Endothelial cell of umbilical vein (primary cell): ENCODE data around the gene MUC5AC. TPM values are rescaled to one million over a fixed set of nuclear protein-coding genes. Genes with fewer than 3 reads are reported as not detected.
"Not testable (repeated sequence)": the region's sequence is repeated elsewhere in the genome, so short reads cannot be mapped to it uniquely, and the experiment has no call there.

Experiments
- BruUV-seq: library from RNA; stranded (reverse); fragments of 400-500 nt; replicated peaks from 2 replicates; lab custom pipeline; 2021; lab: Mats Ljungman, UMichigan
- CTCF ChIA-PET: fragments of 300-600, 350-600 bp; sonication (Branson Sonifier 250); formaldehyde crosslinking; loops from one replicate; lab custom pipeline; 2021; ENCODE audit warnings: antibody characterized with exemption, inconsistent platforms; lab: Charles Lee
- POLR2A ChIA-PET: fragments of 300-600, 350-600 bp; sonication (Branson Sonifier 250); formaldehyde crosslinking; loops from one replicate; lab custom pipeline; 2021; ENCODE audit warnings: antibody characterized with exemption, inconsistent platforms; lab: Charles Lee
- DNase-seq: peaks from one replicate; pipeline ENCODE4 v3.0.0-alpha.2; 2011; ENCODE audit warnings: low read depth, low spot score
- FAIRE-seq: peaks from 2 replicates; lab custom pipeline; 2011; peaks lifted over from hg19 to GRCh38; lab: Jason Lieb, UNC
- H2AFZ ChIP-seq: 2 replicates; pipeline ENCODE4 v1.6.0; 2012; ENCODE audit warnings: low read depth, low read length, control low read depth, inconsistent platforms
- H3K27ac ChIP-seq: 2 replicates; pipeline ENCODE4 v1.5.1; 2011; ENCODE audit warnings: low read depth, mild to moderate bottlenecking, control low read depth, low read length, moderate library complexity; ENCODE audit not compliant: insufficient read depth
- H3K27me3 ChIP-seq, 2 experiments: 2 replicates each; pipeline versions ENCODE4 v1.6.0 to v1.6.1; 2011; ENCODE audit warnings: low read length in 2 of 2, mixed read lengths in 1 of 2; ENCODE audit not compliant: control insufficient read depth in 2 of 2, insufficient read depth in 2 of 2
- H3K36me3 ChIP-seq, 2 experiments: 2 replicates in 1 of 2; 3 replicates in 1 of 2; pipeline ENCODE4 v1.5.1; 2011; ENCODE audit warnings: low read length in 2 of 2, mild to moderate bottlenecking in 1 of 2, moderate library complexity in 1 of 2; ENCODE audit not compliant: control insufficient read depth in 2 of 2, insufficient read depth in 2 of 2; ENCODE audit errors: extremely low read depth in 1 of 2
- H3K4me1 ChIP-seq: 3 replicates; pipeline ENCODE4 v1.5.1; 2011; ENCODE audit warnings: mild to moderate bottlenecking, low read length; ENCODE audit not compliant: control insufficient read depth, insufficient read depth; ENCODE audit errors: extremely low read depth
- H3K4me2 ChIP-seq: 2 replicates; pipeline ENCODE4 v1.6.1; 2011; ENCODE audit warnings: low read length, control low read depth, mixed read lengths; ENCODE audit not compliant: insufficient read depth
- H3K4me3 ChIP-seq, 3 experiments: fragments of 200-600 bp in 1 of 3; sonication (generic), shearing (Covaris generic) in 1 of 3; replicated peaks in 1 of 3; 2 replicates each; pipeline ENCODE4 v1.5.1; 2011 to 2016; ENCODE audit warnings: control low read depth in 3 of 3, low read length in 3 of 3, mild to moderate bottlenecking in 2 of 3, inconsistent platforms in 1 of 3, low read depth in 1 of 3, moderate library complexity in 1 of 3; ENCODE audit not compliant: insufficient read depth in 1 of 3
- H3K79me2 ChIP-seq: 2 replicates; pipeline ENCODE4 v1.6.0; 2012; ENCODE audit warnings: low read length, inconsistent platforms; ENCODE audit not compliant: control insufficient read depth, insufficient read depth
- H3K9ac ChIP-seq: replicated peaks from 2 replicates; pipeline ENCODE3; 2011; ENCODE audit warnings: low read length, control low read depth; ENCODE audit not compliant: insufficient read depth; ENCODE audit errors: extremely low read depth
- H3K9me1 ChIP-seq: replicated peaks from 3 replicates; pipeline ENCODE4 v1.6.0; 2011; ENCODE audit warnings: mild to moderate bottlenecking, low read length; ENCODE audit not compliant: control insufficient read depth, insufficient read depth; ENCODE audit errors: extremely low read depth
- H3K9me3 ChIP-seq: replicated peaks from 2 replicates; pipeline ENCODE4 v1.5.1; 2012; ENCODE audit warnings: low read length, inconsistent platforms; ENCODE audit not compliant: control insufficient read depth, insufficient read depth
- H4K20me1 ChIP-seq: replicated peaks from 2 replicates; pipeline ENCODE3; 2011; ENCODE audit warnings: mild to moderate bottlenecking, low read length; ENCODE audit not compliant: control insufficient read depth, insufficient read depth; ENCODE audit errors: extremely low read depth
- CTCF ChIP-seq, 2 donors: IDR thresholded peaks; 1 replicate in 1 of 2; 2 replicates in 1 of 2; pipeline ENCODE4 v1.5.1; 2011; ENCODE audit warnings: low read length in 2 of 2, mild to moderate bottlenecking in 2 of 2, moderate library complexity in 2 of 2, control low read depth in 1 of 2, inconsistent platforms in 1 of 2, low read depth in 1 of 2; ENCODE audit not compliant: insufficient read depth in 1 of 2; ENCODE audit errors: extremely low read depth in 1 of 2
- EZH2 ChIP-seq: IDR thresholded peaks from 2 replicates; pipeline ENCODE4 v1.6.1; 2012; ENCODE audit warnings: borderline replicate concordance, low read depth, mild to moderate bottlenecking, moderate library complexity, low read length, inconsistent platforms; ENCODE audit not compliant: severe bottlenecking
- FOS ChIP-seq: IDR thresholded peaks from 2 replicates; pipeline ENCODE4 v1.6.1; 2011; ENCODE audit warnings: mild to moderate bottlenecking, low read length, moderate library complexity, borderline replicate concordance; ENCODE audit not compliant: insufficient read depth
- GATA2 ChIP-seq: IDR thresholded peaks from 2 replicates; pipeline ENCODE4 v1.7.0; 2011; ENCODE audit warnings: low read depth, mild to moderate bottlenecking, moderate library complexity, mixed read lengths, low read length; ENCODE audit not compliant: insufficient read length, insufficient read depth
- JUN ChIP-seq: IDR thresholded peaks from 2 replicates; pipeline ENCODE4 v1.6.1; 2011; ENCODE audit warnings: borderline replicate concordance, low read depth; ENCODE audit not compliant: insufficient read length, insufficient read depth
- MYC ChIP-seq: IDR thresholded peaks from one replicate; pipeline ENCODE4 v1.6.1; 2011; ENCODE audit warnings: mild to moderate bottlenecking, low read depth, low read length
- POLR2A ChIP-seq: IDR thresholded peaks from 2 replicates; pipeline ENCODE4 v1.6.1; 2012; ENCODE audit warnings: low read depth, mild to moderate bottlenecking, control low read depth, low read length
- POLR2AphosphoS5 ChIP-seq: IDR thresholded peaks from 2 replicates; pipeline ENCODE4 v1.6.1; 2012; ENCODE audit warnings: low read depth, mild to moderate bottlenecking, control low read depth, low read length, moderate library complexity; ENCODE audit not compliant: insufficient read depth
- dilution Hi-C: fragments of 300-500 bp; cut with MboI; formaldehyde crosslinking; loops from one replicate; pipeline ENCODE4 v1.15.0; 2019; ENCODE audit warnings: low sequenced_read_pairs; ENCODE audit not compliant: extremely low pct_ligation_motif_present
- intact Hi-C: fragments of 100-400 bp; cut with micrococcal nuclease; formaldehyde crosslinking; loops from one replicate; pipeline ENCODE4 v1.10.0; 2022
- polyA plus RNA-seq, 4 experiments: library from polyadenylated mRNA; depleted of rRNA in 3 of 4; stranded (reverse) in 3 of 4; unstranded in 1 of 4; fragments of >200 nt; gene quantifications; 2 replicates each; pipeline versions ENCODE4 v1.2.1 to v1.2.3, GENCODE V29; 2011 to 2012; ENCODE audit warnings: missing spikeins in 1 of 4
- total RNA-seq: library from RNA; stranded (reverse); gene quantifications from 2 replicates; pipeline ENCODE4 v1.2.3, GENCODE V29; 2021
- TF ChIP-seq, protein P1 (sequence below): IDR thresholded peaks from 2 replicates; pipeline ENCODE4 v1.6.1; 2011; ENCODE audit not compliant: insufficient read depth, insufficient read length

The MUC5AC gene
- total and polyA plus RNA-seq, 2 donors (not counting 3 experiments of a cell fraction or from before 2014, with no cell fraction given), result not detected

GRCh38 chr11:1211838-1212237 is 54.1 kb downstream of the MUC5AC start:
- Histone ChIP-seq H3K4me2 (no peak overlapping the region), H3K4me1 (no peaks in the 10 kb centered on the region), H3K4me3 (no peak overlapping the region), H3K9ac (no peak overlapping the region), H3K79me2 (no peaks in the 10 kb centered on the region), H3K27ac (no peak overlapping the region), H2AFZ (no peak overlapping the region), H3K27me3 (peaks cover 0 to 14% of the 10 kb centered on the region in 2 experiments), H3K36me3 (no peaks in the 10 kb centered on the region), H4K20me1 (no peaks in the 10 kb centered on the region), H3K9me1 (no peaks in the 10 kb centered on the region), H3K9me3 (no peaks in the 10 kb centered on the region)
- dilution Hi-C loops (no loop called here), intact Hi-C loops (no loop called here)
- DNase-seq, result no peak
- BruUV-seq, result no TSS peak
- TF ChIP-seq GATA2 (no peak), POLR2AphosphoS5 (no peak), MYC (no peak), POLR2A (no peak), EZH2 (no peak), FOS (no peak), JUN (no peak), CTCF (IDR thresholded peaks at IDR 0.05; ENCODE audit: extremely low read depth in 1 of 2, insufficient read depth in 1 of 2, low read depth in 1 of 2, low read length in 2 of 2) (no peak)
- TF ChIP-seq, protein P1, sequence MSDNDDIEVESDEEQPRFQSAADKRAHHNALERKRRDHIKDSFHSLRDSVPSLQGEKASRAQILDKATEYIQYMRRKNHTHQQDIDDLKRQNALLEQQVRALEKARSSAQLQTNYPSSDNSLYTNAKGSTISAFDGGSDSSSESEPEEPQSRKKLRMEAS, result no peak
- POLR2A ChIA-PET, result no interaction called here
- CTCF ChIA-PET, result no interaction called here
- no peak for FAIRE-seq

- H3K27ac ChIP-seq, FAIRE-seq, H3K9ac ChIP-seq, H4K20me1 ChIP-seq, POLR2A ChIA-PET, H3K9me3 ChIP-seq, H2AFZ ChIP-seq, CTCF ChIA-PET, H3K4me3 ChIP-seq, DNase-seq, H3K9me1 ChIP-seq, H3K4me2 ChIP-seq, BruUV-seq, H3K79me2 ChIP-seq, H3K4me1 ChIP-seq, dilution Hi-C loops, H3K36me3 ChIP-seq: not testable (repeated sequence)
- intact Hi-C loops, result loop anchor here (5.0 kb wide), 1 partner anchor 301 kb away; no protein-coding TSS in a partner anchor
- H3K27me3 ChIP-seq, result peaks cover 0 to 14% of the 10 kb centered on the region in 2 experiments
Observed at GRCh38 chr11:1215826-1216225, 58.1 kb downstream of the MUC5AC start.
